NCI-H2107 (cell line): ENCODE data around the gene PRKAR1B.

Experiments used
- DNase-seq: peaks from one replicate; lab custom pipeline; 2025; lab: John Stamatoyannopoulos, UW

PRKAR1B gene

DNA sequence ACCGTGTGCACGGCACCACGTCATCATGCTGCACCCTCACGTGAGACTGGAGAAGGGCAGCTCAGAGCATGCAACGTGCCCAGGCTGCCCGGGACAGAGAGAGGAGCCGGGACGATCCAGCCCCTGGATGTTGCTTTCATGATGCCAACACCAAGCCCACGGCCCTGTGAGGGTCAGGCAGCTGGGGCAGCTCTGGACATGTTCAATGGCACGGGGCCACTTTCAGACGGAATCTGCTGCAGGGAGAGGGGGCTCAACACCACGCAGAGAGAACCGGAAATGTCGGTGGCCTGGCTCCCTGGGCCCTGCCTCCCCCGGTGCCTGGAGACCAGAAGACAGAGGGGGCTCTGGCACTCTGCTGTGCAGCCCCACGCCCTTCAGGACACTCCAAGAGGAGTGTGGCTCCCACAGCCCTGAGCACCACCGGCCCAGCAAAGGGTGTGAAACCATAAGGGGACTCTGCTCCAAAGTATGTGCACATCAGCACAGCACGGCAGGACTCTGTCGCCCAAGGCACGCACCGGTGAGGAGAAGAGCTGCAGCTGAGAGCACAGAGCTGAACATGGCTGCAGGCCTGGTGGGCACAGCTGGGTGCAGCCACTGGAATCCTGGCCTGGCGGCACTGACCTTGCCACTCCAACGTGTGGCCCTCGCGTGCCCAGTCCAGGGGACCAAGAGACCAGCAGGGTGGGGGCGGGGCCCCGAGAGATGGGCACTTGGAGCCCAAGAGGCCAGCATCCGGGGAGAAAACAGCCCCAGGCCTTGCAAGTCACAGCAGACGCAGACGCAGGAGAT is 137.1 kb downstream of the PRKAR1B start:
- DNase-seq = no peak

GRCh38 chr7:587767-588166 is 139.3 kb downstream of the PRKAR1B start:
- no peak for DNase-seq

GRCh38 chr7:586494-586893 is 140.6 kb downstream of the PRKAR1B start:
- DNase-seq = no peak

DNA sequence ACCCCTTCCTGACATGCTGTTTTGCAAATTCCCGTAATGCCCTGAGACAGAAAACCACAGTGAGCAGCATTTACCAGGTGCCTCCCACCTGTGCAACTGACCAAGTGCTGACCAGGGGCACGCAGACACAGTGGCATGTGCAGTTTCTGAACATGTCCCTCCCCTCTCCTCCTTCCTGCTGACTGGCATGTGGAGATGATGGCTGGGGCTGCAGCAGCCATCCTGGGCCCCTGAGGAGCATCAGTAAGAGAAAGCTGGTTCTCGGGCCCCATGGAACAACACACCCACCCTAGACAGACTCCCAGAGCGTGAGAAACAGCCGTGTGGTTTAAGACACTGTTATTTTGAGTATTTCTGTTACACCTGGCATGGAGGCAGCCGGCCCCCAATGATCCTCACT is 141.2 kb downstream of the PRKAR1B start:
- DNase-seq = no peak

- DNase-seq = no peak
These were observed 141.8 kb downstream of the PRKAR1B start for GRCh38 chr7:585229-585711.

- no peak for DNase-seq
These were observed 142.3 kb downstream of the PRKAR1B start for GRCh38 chr7:584820-585219.

GRCh38 chr7:584122-584465 is 143.0 kb downstream of the PRKAR1B start:
- DNase-seq = no peak

DNA sequence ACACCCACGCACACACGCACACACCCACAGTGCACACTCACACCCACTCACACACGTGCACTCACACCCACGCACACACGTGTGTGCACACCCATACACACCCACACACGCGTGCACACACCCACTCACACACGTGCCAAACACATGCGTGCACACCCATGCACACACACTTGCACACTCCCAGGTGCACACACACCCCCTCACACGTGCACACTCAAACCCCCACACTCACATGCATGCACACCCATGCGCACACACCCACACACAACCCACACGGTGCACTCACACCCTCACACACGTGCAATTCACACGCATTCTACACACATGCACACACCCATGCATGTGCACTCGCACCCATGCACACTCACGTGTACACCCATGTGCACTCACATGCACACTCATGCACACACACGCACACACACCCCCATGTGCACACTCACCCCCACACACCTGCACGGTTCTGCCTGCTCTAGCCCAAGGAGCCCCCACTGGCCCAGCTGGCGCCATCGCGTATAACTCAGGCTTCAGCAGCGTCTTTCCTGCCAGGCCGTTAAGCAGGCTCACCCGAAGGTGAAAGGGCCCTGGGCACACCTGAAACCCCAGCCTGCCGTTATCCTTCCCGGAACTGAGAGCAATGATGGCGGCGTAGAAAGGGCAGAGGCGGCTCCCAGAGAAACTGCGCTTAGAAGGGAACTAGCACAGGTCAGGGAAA is 143.5 kb downstream of the PRKAR1B start:
- no peak for DNase-seq

DNA sequence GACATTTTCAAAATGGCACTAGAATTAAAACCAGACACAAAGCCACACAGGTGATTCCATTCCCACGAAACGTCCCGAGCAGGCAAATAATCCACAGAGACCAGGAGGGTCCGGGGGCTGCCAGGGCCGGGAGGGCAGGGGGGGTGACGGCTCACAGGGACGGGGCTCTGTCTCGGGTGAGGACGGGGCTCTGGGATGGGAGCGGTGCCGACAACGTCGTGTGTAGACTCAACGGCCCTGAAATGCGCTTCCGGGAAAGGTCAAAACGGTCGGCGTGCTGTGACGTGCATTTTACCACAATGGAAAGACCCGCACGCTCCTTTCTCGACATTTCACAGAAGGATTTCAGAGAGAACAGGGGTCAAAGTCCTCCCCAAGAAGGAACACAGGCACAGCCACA is 144.2 kb downstream of the PRKAR1B start:
- DNase-seq = no peak

DNA sequence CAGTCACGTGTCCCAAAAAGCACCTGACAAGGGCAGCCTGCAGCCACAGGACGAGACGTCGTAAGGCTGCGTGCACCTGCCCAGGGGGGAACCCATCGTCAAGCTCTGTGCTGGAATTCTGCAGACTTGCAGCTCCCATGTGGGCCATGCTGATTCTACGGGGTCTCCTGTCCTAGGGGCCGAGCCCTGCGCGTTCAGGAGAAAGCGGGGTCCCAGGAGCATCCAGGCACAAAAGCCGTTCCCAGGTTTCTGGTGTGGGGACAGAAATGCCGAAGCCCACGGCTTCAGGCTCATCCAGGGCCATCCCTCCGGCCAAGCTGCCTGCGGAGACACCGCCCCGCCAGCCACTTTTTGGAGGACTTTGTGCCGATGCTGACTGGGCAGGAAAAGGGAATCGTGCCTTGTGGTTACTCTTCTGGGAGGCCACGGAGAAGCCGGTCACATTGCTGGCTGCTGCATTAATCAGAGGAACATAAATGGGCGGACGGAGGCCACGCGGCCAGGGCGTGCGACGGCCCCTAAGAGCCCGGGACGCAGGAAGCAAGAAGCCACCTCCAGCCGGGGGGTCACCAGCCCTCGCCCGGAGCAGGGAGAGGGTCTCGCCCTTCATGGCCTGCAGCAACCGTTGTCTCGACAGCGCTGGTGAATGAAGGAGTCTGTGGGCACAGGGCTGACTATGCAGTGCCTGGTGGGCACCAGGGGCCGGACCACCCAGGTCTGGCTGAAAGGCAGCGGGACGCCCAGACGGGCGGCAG is 144.8 kb downstream of the PRKAR1B start:
- no peak for DNase-seq

GRCh38 chr7:578386-578785 is 148.7 kb downstream of the PRKAR1B start:
- no peak for DNase-seq

- DNase-seq = no peak
These were observed 149.2 kb downstream of the PRKAR1B start for GRCh38 chr7:577741-578370.

- DNase-seq = no peak
These were observed 149.8 kb downstream of the PRKAR1B start for GRCh38 chr7:577278-577665.

GRCh38 chr7:576524-577277 is 150.4 kb downstream of the PRKAR1B start:
- no peak for DNase-seq

- no peak for DNase-seq
These were observed 151.4 kb downstream of the PRKAR1B start for GRCh38 chr7:575425-576366.

DNA sequence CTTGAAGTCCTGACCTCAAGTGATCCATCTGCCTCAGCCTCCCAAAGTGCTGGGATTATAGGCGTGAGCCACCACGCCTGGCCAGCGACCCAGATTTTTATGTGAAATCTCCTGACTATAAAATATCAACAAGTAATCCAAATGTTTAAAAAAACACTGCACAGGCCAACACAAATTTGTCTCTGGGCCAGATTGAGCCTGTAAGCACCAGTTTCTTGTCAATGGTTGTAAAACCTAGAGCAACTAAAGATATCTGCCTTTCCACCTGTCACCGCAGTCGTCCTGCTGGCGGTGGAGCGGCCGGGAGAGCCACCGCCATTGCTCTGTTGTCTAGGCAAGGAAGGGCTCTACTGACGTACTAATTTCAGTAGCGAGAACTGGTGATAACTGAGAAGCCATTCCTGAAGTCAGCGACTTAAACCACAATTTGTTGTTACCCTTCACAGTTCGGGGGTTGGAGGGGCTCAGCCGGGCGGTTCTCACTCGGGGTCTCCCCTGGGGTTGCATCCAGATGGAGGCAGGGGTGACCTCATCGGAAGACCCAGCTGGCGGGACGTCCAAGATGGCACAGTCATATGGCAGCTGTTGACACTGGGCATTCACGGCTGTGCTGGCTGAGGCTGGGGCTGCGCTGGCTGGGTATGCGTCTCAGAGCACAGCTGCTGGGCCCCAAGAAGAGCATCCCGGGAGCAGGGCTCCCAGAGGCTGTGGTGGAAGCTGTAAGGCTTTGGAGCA is 152.3 kb downstream of the PRKAR1B start:
- DNase-seq = no peak

DNA sequence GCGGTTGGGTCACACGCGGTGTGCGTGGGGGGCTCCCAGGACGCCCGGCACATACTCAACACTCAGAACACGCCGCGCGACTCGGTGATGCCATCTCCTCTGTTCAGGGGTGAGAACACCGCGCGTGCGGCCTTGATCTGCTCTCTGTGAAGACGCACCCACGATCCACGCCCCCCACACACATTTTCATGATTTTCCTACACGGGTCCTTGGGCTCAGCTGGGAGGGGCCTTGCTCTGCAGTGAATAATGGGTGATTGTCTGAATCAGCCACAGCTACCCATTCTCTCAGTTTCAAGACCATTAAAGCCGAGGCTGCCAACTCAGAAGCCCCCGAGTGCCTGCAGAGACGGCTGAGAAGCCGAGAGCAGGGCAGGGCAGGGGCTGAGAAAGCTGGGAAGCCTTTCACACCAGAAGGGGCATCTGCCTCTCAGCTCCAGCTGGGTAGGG is 153.1 kb downstream of the PRKAR1B start:
- no peak for DNase-seq

DNA sequence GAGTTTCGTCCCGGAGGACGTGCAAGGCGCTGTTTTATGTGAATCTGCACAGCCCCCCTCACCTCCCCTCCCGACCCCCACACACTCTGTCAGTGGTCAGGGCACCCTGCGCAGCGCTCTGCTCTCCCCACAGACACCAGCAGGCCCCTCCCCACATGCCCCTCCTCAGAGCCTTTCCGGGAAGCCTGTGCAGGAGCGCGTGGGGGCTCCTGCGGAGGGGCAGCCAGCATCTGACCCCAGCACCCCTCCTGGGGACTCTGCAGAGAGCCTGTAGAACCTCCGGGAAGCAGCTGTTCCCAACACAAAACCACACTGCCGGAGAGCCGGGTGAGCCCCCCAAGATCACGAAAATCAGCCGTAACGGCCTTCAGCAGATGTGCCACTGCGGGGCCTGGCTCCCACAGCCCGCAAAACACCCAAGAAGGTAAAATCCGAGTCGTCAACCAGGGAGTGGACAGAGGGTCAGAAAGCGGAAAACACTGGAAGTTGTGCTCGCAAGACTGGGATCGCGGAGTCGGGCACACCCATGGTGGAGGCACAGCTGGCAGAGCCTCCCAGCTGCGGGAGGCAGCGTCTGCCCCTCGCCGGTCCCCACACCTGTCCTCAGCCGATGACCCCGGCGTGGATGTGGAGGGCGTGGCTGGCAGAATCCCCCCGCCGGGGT is 153.7 kb downstream of the PRKAR1B start:
- no peak for DNase-seq
